A549 (cell line): ENCODE measurements around the gene PTPRCAP. TPM values are rescaled to one million over a fixed set of nuclear protein-coding genes. Genes with fewer than 3 reads are reported as not detected.
"Not testable (repeated sequence)": the region's sequence is repeated elsewhere in the genome, so short reads cannot be mapped to it uniquely, and the experiment has no call there.

Experiments used
- ATAC-seq, 2 experiments: fragments of 200-7000 bp in 1 of 2; fragments of >200 bp in 1 of 2; cut with Nextera tagmentation in 1 of 2; cut with Tn5 transposase in 1 of 2; 3 replicates each; pipeline versions ENCODE4 v1.8.0 to v1.9.1; 2018 to 2020; ENCODE audit warnings: mild to moderate bottlenecking in 1 of 2, moderate library complexity in 1 of 2
- CTCF ChIA-PET: fragments of 300-600 bp; sonication (Branson Sonifier 250); formaldehyde crosslinking; extraction: SDS; loops from one replicate; lab custom pipeline; 2021; ENCODE audit warnings: antibody characterized with exemption, inconsistent platforms; lab: Yijun Ruan, JAX
- POLR2A ChIA-PET: fragments of 350-600 bp; formaldehyde crosslinking; extraction: SDS; loops from one replicate; lab custom pipeline; 2021; ENCODE audit warnings: antibody characterized with exemption, inconsistent platforms; lab: Yijun Ruan, JAX
- DNase-seq, 2 experiments: peaks; one replicate each; pipeline versions ENCODE4 v3.0.0 to v3.0.0-alpha.2; 2011 to 2016; ENCODE audit warnings: low read depth in 1 of 2, low spot score in 1 of 2
- FAIRE-seq: peaks from 2 replicates; lab custom pipeline; 2011; peaks lifted over from hg19 to GRCh38; lab: Jason Lieb, UNC
- H3K27ac ChIP-seq, 2 experiments: fragments of >200 bp; sonication (Bioruptor Twin); formaldehyde crosslinking; 3 replicates each; pipeline ENCODE4 v1.5.1; 2016 to 2017
- H3K4me1 ChIP-seq: fragments of >200 bp; sonication (Bioruptor Twin); formaldehyde crosslinking; 3 replicates; pipeline ENCODE4 v1.6.1; 2016
- H3K4me2 ChIP-seq: fragments of >200 bp; sonication (Bioruptor Twin); formaldehyde crosslinking; 3 replicates; pipeline ENCODE4 v1.6.1; 2016
- H3K4me3 ChIP-seq: fragments of >200 bp; sonication (Bioruptor Twin); formaldehyde crosslinking; 3 replicates; pipeline ENCODE4 v1.5.1; 2016
- H3K9me3 ChIP-seq: fragments of >200 bp; sonication (Bioruptor Twin); formaldehyde crosslinking; 3 replicates; pipeline ENCODE4 v1.6.1; 2016
- CHD2 ChIP-seq: fragments of 150-350 bp; IDR thresholded peaks from 2 replicates; pipeline ENCODE4 v1.6.1; 2014; ENCODE audit warnings: low read length; ENCODE audit not compliant: partially characterized antibody
- CHD4 ChIP-seq: fragments of 200-600 bp; sonication (generic); IDR thresholded peaks from 2 replicates; pipeline ENCODE4 v1.6.1; 2016; ENCODE audit warnings: antibody characterized with exemption, mild to moderate bottlenecking, borderline replicate concordance
- EHF ChIP-seq: fragments of 250-450 bp; sonication (Bioruptor Pico); IDR thresholded peaks from 2 replicates; pipeline ENCODE4 v1.5.0; 2020; ENCODE audit warnings: mild to moderate bottlenecking
- ESRRA ChIP-seq: fragments of 150-350 bp; IDR thresholded peaks from 2 replicates; pipeline ENCODE4 v1.6.1; 2014; ENCODE audit warnings: mild to moderate bottlenecking, low read length, borderline replicate concordance
- HEYL ChIP-seq: fragments of 250-450 bp; sonication (Bioruptor Pico); IDR thresholded peaks from 2 replicates; pipeline ENCODE4 v1.8.0; 2021; ENCODE audit warnings: mild to moderate bottlenecking, moderate library complexity
- JUN ChIP-seq, 2 experiments: fragments of >200 bp; sonication (Bioruptor Twin); formaldehyde crosslinking; IDR thresholded peaks; 2 replicates in 1 of 2; 3 replicates in 1 of 2; pipeline ENCODE4 v1.6.1; 2016 to 2017
- KDM5A ChIP-seq: fragments of 200-600 bp; sonication (generic); IDR thresholded peaks from 2 replicates; pipeline ENCODE4 v1.6.1; 2016; ENCODE audit warnings: antibody characterized with exemption, mild to moderate bottlenecking
- NR3C1 ChIP-seq: fragments of >200 bp; sonication (Bioruptor Twin); formaldehyde crosslinking; IDR thresholded peaks from 3 replicates; pipeline ENCODE4 v1.6.1; 2017
- RARB ChIP-seq: fragments of 250-450 bp; sonication (Bioruptor Pico); IDR thresholded peaks from 2 replicates; pipeline ENCODE4 v1.8.0; 2021; ENCODE audit warnings: mild to moderate bottlenecking, moderate library complexity
- RCOR1 ChIP-seq: fragments of 150-350 bp; IDR thresholded peaks from 2 replicates; pipeline ENCODE4 v1.6.1; 2014; ENCODE audit warnings: antibody characterized with exemption, low read length, low read depth
- ZFP36 ChIP-seq: fragments of 450-650 bp; IDR thresholded peaks from 2 replicates; pipeline ENCODE4 v1.6.1; 2014; ENCODE audit warnings: borderline replicate concordance; ENCODE audit not compliant: partially characterized antibody
- WGBS: methylation state at CpG from one replicate; pipeline ENCODE4 v1.1.6; 2017; ENCODE audit errors: missing lambda C conversion rate; 5-methylcytosine and 5-hydroxymethylcytosine counted together
- polyA plus RNA-seq, 4 experiments: library from polyadenylated mRNA; depleted of rRNA in 3 of 4; stranded (reverse); fragments of >200 nt; fragmentation: RNase III in 1 of 4; extraction: RNeasy Plus Mini Kit Qiagen cat#74134 plus additional on column Dnase treatment in 1 of 4; gene quantifications; 2 replicates in 3 of 4; 3 replicates in 1 of 4; pipeline ENCODE4 v1.2.3, GENCODE V29; 2011 to 2017
- TF ChIP-seq, protein P1 (sequence below): IDR thresholded peaks from 2 replicates; pipeline ENCODE4 v1.6.1; 2012; ENCODE audit warnings: low read depth, borderline replicate concordance
- TF ChIP-seq, protein P2 (sequence below): fragments of >200 bp; sonication (Bioruptor Twin); formaldehyde crosslinking; IDR thresholded peaks from 2 replicates; pipeline ENCODE4 v1.6.1; 2016
- TF ChIP-seq, protein P3 (sequence below): fragments of 450-650 bp; IDR thresholded peaks from 2 replicates; pipeline ENCODE4 v1.6.1; 2014; ENCODE audit warnings: antibody characterized with exemption
- TF ChIP-seq, protein P4 (sequence below): fragments of 200-600 bp; sonication (generic); IDR thresholded peaks from 2 replicates; pipeline ENCODE4 v1.6.1; 2016; ENCODE audit warnings: antibody characterized with exemption, mild to moderate bottlenecking, moderate library complexity

The PTPRCAP gene
- polyA plus RNA-seq, 2 of the 4 experiments (the other 2 are of a cell fraction): 0.34 to 0.56 TPM

DNA sequence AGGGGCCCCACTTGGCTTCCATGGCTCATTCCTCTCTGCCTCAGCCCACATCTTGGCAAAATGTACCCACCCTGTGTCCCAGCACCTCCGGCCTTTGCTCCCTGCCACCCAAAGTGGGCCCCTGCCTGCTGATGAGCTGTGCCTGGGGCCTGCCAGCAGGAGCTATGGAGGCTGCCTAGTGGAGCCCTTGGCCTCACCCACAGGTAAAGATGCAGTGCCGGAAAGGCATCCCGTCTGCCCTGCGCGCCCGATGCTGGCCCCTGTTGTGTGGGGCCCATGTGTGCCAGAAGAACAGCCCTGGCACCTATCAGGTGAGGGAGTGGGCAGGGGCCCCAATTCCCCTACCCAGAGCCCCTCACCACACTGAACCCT lies 32.3 kb downstream of the PTPRCAP start:
- Histone ChIP-seq H3K4me2 (no peak overlapping the region), H3K4me1 (peaks cover 12% of the 10 kb centered on the region), H3K9me3 (no peaks in the 10 kb centered on the region), H3K27ac (no peak overlapping the region)
- no peak for DNase-seq
- no peak for FAIRE-seq
- WGBS: 79% methylated on average over 2 of the region's 6 CpGs
- ChIA-PET CTCF (interaction anchor here (0.6 to 46.2 kb wide), 6 partner anchors 12 to 59 kb away, joined by 3 to 1913 read pairs (median 3); partner anchors contain the start of genes CLCF1, POLD4 and RAD9A), POLR2A (no interaction called here)
- no peak for ATAC-seq
- TF ChIP-seq, protein P1, sequence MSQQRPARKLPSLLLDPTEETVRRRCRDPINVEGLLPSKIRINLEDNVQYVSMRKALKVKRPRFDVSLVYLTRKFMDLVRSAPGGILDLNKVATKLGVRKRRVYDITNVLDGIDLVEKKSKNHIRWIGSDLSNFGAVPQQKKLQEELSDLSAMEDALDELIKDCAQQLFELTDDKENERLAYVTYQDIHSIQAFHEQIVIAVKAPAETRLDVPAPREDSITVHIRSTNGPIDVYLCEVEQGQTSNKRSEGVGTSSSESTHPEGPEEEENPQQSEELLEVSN: no peak
- TF ChIP-seq EHF (CRISPR knock-in tag): no peak
- TF ChIP-seq, all 56 proteins: peak for 0
- no peak overlapping the region for H3K4me3 ChIP-seq

DNA sequence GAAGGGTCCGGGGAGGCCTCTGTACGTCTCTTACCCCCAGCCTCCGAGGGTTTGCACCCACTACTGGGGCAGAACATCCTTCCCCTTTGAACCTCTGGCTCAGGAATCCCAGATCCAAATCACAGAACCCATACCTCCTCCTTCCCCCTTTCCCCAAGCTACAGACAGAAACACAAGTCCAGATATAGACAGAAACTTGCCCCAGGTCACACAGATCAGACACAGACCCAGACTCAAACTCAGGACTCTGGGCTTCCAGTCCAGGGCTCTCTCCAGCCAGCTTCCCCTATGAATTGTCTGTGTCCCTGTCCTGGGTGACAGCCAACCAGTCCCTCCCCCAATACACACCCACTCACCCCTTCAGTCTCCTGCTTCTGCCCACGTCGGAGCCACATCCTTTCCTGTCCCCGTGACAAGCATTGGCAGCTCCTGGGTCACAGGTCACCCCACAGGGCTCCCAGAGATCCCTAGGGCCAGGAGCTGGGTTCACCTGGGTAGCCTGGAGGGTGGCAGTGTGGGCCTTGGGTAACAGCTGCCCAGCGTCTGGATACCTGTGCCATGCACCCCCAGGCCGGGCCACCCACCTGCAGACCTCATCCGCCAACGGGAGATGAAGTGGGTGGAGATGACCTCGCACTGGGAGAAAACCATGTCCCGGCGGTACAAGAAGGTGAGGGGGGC lies 32.8 kb downstream of the PTPRCAP start:
- Histone ChIP-seq H3K9me3 (no peaks in the 10 kb centered on the region), H3K4me3 (no peak overlapping the region), H3K4me2 (no peak overlapping the region), H3K4me1 (peaks cover 15% of the 10 kb centered on the region)
- ChIA-PET CTCF (interaction anchor here (0.5 to 46.2 kb wide), 6 partner anchors 9 to 58 kb away, joined by 3 to 1913 read pairs (median 20); partner anchors contain the start of genes CARNS1, CLCF1, POLD4 and RAD9A), POLR2A (no interaction called here)
- FAIRE-seq: no peak
- no peak for ATAC-seq
- no peak for TF ChIP-seq RCOR1
- TF ChIP-seq ESRRA: no peak
- no peak for TF ChIP-seq NR3C1
- TF ChIP-seq, protein P2, sequence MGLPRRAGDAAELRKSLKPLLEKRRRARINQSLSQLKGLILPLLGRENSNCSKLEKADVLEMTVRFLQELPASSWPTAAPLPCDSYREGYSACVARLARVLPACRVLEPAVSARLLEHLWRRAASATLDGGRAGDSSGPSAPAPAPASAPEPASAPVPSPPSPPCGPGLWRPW: no peak
- TF ChIP-seq, all 56 proteins: peak for 0
- no peak for DNase-seq
- 89% methylated on average over 13 of the region's 13 CpGs for WGBS
- no peak overlapping the region for H3K27ac ChIP-seq

DNA sequence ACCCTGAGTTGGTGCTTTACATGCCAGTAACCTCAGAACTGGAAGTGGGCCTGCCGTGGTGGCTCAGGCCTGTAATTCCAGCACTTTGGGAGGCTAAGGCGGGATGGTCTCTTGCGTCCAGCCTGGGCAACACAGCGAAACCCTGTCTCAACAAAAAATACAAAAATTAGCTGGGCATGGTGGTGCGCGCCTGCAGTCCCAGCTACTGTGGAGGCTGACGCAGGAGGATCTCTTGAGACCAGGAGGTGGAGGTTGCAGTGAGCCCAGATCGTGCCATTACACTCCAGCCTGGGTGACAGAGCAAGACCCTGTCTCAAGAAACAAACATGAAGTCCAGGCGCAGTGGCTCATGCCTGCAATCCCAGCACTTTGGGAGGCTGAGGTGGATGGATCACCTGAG lies 34.4 kb downstream of the PTPRCAP start:
- H3K4me3 ChIP-seq, DNase-seq, FAIRE-seq, H3K9me3 ChIP-seq, H3K4me2 ChIP-seq, ATAC-seq, H3K27ac ChIP-seq: not testable (repeated sequence)
- ChIA-PET CTCF (interaction anchor here (3.1 to 46.2 kb wide), 5 partner anchors 10 to 45 kb away, joined by 18 to 1913 read pairs (median 36); partner anchors contain the start of genes CARNS1, CLCF1, POLD4 and RAD9A), POLR2A (interaction anchor here (2.2 kb wide), 1 partner anchor 66 kb away, joined by 14 read pairs; the partner anchor contains the start of gene TMEM134)
- peaks cover 15% of the 10 kb centered on the region for H3K4me1 ChIP-seq
- 94% methylated on average over 9 of the region's 9 CpGs for WGBS

DNA sequence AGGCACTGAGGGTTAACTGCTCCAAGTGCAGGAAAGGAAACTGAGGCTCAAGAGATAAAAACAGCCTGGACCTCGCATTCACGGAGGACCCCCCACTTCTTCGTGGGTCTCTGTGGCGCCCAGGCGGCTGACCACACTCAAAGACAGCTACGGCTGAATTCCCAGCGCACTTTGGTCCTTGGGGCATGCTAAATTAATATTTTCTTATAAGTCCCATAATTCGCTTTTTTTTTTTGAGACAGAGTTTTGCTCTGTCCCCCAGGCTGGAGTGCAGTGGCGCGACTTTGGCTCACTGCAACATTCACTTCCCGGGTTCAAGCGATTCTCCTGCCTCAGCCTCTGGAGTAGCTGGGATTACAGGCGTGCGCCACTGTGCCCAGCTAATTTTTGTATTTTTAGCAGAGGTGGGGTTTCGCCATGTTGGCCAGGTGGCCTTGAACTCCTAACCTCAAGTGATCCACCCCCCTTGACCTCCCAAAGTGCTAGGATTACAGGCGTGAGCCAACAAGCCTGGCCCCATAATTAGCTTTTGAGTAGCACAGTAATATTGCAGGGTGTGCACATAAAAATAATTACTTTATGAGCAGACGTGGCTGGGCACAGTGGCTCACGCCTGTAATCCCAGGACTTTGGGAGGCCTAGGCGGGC lies 35.2 kb downstream of the PTPRCAP start:
- peak overlapping the region; percentile 14; the same call in 1 of the 3 replicates for H3K4me3 ChIP-seq
- WGBS: 69% methylated on average over 19 of the region's 19 CpGs
- POLR2A ChIA-PET: interaction anchor here (0.5 to 2.2 kb wide), 22 partner anchors 10 to 181 kb away, joined by 3 to 21 read pairs (median 4); partner anchors contain the start of genes GSTP1, PITPNM1, POLD4 and PTPRCAP
- ATAC-seq, FAIRE-seq, H3K9me3 ChIP-seq, DNase-seq: not testable (repeated sequence)
- peak overlapping the region; percentile 74 for H3K4me2 ChIP-seq
- peak overlapping the region; percentile 89 to 98 for H3K27ac ChIP-seq
- CTCF ChIA-PET: interaction anchor here (0.7 to 46.2 kb wide), 21 partner anchors 11 to 212 kb away, joined by 3 to 1913 read pairs (median 6); partner anchors contain the start of genes CARNS1, CLCF1, GPR152 and POLD4
- peaks cover 15% of the 10 kb centered on the region for H3K4me1 ChIP-seq

DNA sequence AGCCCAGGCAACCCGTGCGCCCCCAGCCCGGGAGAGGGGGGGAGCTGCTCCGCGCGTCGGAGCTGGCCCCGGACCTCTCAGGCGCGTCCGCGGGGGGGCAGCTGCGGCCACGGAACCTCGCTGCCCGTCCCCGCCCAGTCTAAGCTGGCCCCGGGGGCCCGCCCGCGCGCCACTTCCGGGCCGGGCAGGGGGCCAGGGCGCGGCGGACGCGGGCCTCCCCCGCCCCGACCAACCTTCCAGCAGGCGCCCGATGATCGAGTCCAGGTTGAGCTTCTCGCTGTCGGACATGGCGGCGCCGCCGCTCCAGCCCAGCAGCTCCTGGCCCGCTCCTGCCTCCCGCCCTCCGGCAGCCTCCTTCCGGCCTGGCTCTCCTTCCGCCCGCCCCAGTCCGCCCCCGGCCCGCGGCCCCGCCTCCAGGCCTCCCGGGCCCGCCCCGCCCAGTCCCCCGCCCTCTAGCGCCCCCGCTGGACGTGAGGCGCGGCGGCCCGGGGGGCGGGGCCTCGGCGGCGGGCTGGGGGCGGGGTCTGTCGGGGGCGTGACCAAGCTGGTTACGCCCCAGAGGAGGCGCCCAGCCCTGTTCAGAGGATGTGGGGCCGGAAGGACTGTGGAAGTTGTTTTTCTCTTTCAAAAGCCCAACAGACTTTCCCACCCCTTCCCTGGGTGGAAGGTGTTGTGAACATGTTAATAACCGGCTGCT lies 35.8 kb downstream of the PTPRCAP start, which contains the start of gene PPP1CA:
TSS of gene PPP1CA (minus strand) at position 364 of the 697 bp plus-strand sequence. CDS start at position 288, 76 bp downstream.
- Histone ChIP-seq H3K9me3 (no peaks in the 10 kb centered on the region), H3K4me2 (peak within 1 kb of the TSS; percentile 93), H3K4me3 (peak within 1 kb of the TSS; percentile 80), H3K4me1 (peaks cover 15% of the 10 kb centered on the region), H3K27ac (peak within 1 kb of the TSS; percentile 89 to 98)
- CTCF ChIA-PET: interaction anchor here (0.6 to 46.2 kb wide), 32 partner anchors 12 to 397 kb away, joined by 3 to 1913 read pairs (median 4); partner anchors contain the start of genes CARNS1, CLCF1, GPR152 and POLD4
- ATAC-seq: peak; percentile 84 to 87
- DNase-seq: peak; percentile 87 to 89
- POLR2A ChIA-PET: interaction anchor here (0.5 to 2.2 kb wide), 25 partner anchors 10 to 182 kb away, joined by 3 to 21 read pairs (median 4); partner anchors contain the start of genes AIP, GSTP1, PITPNM1 and POLD4
- WGBS: 2% methylated on average over 7 of the region's 73 CpGs
- FAIRE-seq: no peak
- TF ChIP-seq JUN (IDR thresholded peaks at IDR 0.05) (peak; percentile 85 to 92), ZFP36 (no peak), HEYL (CRISPR knock-in tag) (no peak), RARB (CRISPR knock-in tag) (no peak), KDM5A (no peak), CHD2 (no peak), CHD4 (no peak)
- TF ChIP-seq, protein P3, sequence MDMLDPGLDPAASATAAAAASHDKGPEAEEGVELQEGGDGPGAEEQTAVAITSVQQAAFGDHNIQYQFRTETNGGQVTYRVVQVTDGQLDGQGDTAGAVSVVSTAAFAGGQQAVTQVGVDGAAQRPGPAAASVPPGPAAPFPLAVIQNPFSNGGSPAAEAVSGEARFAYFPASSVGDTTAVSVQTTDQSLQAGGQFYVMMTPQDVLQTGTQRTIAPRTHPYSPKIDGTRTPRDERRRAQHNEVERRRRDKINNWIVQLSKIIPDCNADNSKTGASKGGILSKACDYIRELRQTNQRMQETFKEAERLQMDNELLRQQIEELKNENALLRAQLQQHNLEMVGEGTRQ: no peak
- TF ChIP-seq, protein P4, sequence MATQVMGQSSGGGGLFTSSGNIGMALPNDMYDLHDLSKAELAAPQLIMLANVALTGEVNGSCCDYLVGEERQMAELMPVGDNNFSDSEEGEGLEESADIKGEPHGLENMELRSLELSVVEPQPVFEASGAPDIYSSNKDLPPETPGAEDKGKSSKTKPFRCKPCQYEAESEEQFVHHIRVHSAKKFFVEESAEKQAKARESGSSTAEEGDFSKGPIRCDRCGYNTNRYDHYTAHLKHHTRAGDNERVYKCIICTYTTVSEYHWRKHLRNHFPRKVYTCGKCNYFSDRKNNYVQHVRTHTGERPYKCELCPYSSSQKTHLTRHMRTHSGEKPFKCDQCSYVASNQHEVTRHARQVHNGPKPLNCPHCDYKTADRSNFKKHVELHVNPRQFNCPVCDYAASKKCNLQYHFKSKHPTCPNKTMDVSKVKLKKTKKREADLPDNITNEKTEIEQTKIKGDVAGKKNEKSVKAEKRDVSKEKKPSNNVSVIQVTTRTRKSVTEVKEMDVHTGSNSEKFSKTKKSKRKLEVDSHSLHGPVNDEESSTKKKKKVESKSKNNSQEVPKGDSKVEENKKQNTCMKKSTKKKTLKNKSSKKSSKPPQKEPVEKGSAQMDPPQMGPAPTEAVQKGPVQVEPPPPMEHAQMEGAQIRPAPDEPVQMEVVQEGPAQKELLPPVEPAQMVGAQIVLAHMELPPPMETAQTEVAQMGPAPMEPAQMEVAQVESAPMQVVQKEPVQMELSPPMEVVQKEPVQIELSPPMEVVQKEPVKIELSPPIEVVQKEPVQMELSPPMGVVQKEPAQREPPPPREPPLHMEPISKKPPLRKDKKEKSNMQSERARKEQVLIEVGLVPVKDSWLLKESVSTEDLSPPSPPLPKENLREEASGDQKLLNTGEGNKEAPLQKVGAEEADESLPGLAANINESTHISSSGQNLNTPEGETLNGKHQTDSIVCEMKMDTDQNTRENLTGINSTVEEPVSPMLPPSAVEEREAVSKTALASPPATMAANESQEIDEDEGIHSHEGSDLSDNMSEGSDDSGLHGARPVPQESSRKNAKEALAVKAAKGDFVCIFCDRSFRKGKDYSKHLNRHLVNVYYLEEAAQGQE: no peak; the same call in 1 of the 2 replicates
- TF ChIP-seq, protein P2: no peak
